K562 (cell line): ENCODE results near the gene ATP6V0D1. TPM values are rescaled to one million over a fixed set of nuclear protein-coding genes. Genes with fewer than 3 reads are reported as not detected.

Experiments used
- ATAC-seq: fragments of 200-7000 bp; cut with Tn5 transposase; 3 replicates; pipeline ENCODE4 v1.9.1; 2020; ENCODE audit warnings: moderate library complexity
- BruUV-seq: library from RNA; stranded (reverse); fragments of 400-500 nt; replicated peaks from 2 replicates; lab custom pipeline; 2021; lab: Mats Ljungman, UMichigan
- CTCF ChIA-PET: fragments of 300-600 bp; formaldehyde crosslinking; extraction: SDS; loops from one replicate; lab custom pipeline; 2021; ENCODE audit warnings: low intra/inter-chr PET ratio; lab: Yijun Ruan, JAX
- POLR2A ChIA-PET: fragments of 300-600, 350-650 bp; sonication (Branson Sonifier 250); formaldehyde crosslinking; extraction: SDS; loops from one replicate; lab custom pipeline; 2021; ENCODE audit warnings: antibody characterized with exemption, inconsistent platforms; lab: Yijun Ruan, JAX
- DNase-seq, 4 experiments: peaks; one replicate each; pipeline versions ENCODE4 v3.0.0 to v3.0.0-alpha.2; 2011 to 2018; ENCODE audit warnings: low spot score in 3 of 4, mixed read lengths in 3 of 4; ENCODE audit errors: extremely low read depth in 1 of 4
- FAIRE-seq: peaks from 2 replicates; lab custom pipeline; 2011; peaks lifted over from hg19 to GRCh38; lab: Jason Lieb, UNC
- H2AFZ ChIP-seq: 2 replicates; pipeline ENCODE4 v1.6.0; 2011; ENCODE audit warnings: low read depth, low read length, control low read depth, inconsistent platforms
- H3K27ac ChIP-seq: fragments of 200-600 bp; 3 replicates; pipeline ENCODE4 v1.8.0; 2011; ENCODE audit warnings: low read depth, mild to moderate bottlenecking, control low read depth, inconsistent platforms, low read length, moderate library complexity, mixed read lengths; ENCODE audit errors: extremely low read depth
- H3K27me3 ChIP-seq, 2 experiments: fragments of 300-600 bp in 1 of 2; 2 replicates in 1 of 2; 3 replicates in 1 of 2; pipeline versions ENCODE4 v1.6.0 to v1.8.0; 2011; ENCODE audit warnings: inconsistent platforms in 2 of 2, low read length in 2 of 2, mild to moderate bottlenecking in 1 of 2, mixed read lengths in 1 of 2, moderate library complexity in 1 of 2; ENCODE audit not compliant: control insufficient read depth in 2 of 2, insufficient read depth in 2 of 2
- H3K36me3 ChIP-seq: fragments of 300-600 bp; 3 replicates; pipeline ENCODE4 v1.8.0; 2011; ENCODE audit warnings: mild to moderate bottlenecking, low read length, inconsistent platforms; ENCODE audit not compliant: control insufficient read depth, insufficient read depth
- H3K4me1 ChIP-seq, 2 experiments: fragments of 200-600 bp in 1 of 2; replicated peaks in 1 of 2; 2 replicates in 1 of 2; 3 replicates in 1 of 2; pipeline versions ENCODE4 v1.5.1 to v1.8.0; 2011; ENCODE audit warnings: inconsistent platforms in 2 of 2, low read length in 2 of 2, mild to moderate bottlenecking in 1 of 2, mixed read lengths in 1 of 2, moderate library complexity in 1 of 2; ENCODE audit not compliant: control insufficient read depth in 2 of 2, insufficient read depth in 2 of 2
- H3K4me2 ChIP-seq: 2 replicates; pipeline ENCODE4 v1.6.1; 2011; ENCODE audit warnings: low read length, control low read depth, inconsistent platforms, mixed read lengths; ENCODE audit not compliant: insufficient read depth
- H3K4me3 ChIP-seq: fragments of 200-600 bp; sonication (generic), shearing (Covaris generic); 2 replicates; pipeline ENCODE4 v1.5.1; 2016; ENCODE audit warnings: control low read depth, inconsistent platforms
- H3K79me2 ChIP-seq: fragments of 200-600 bp; 3 replicates; pipeline ENCODE4 v1.8.0; 2011; ENCODE audit warnings: low read length, inconsistent platforms; ENCODE audit not compliant: control insufficient read depth, insufficient read depth
- H3K9ac ChIP-seq, 2 experiments: 2 replicates each; pipeline versions ENCODE4 v1.6.0 to v1.6.1; 2011; ENCODE audit warnings: low read depth in 2 of 2, low read length in 2 of 2, control low read depth in 1 of 2, inconsistent platforms in 1 of 2, mild to moderate bottlenecking in 1 of 2, mixed read lengths in 1 of 2; ENCODE audit not compliant: insufficient read depth in 1 of 2
- H3K9me1 ChIP-seq: one replicate; pipeline ENCODE4 v1.6.0; 2011; ENCODE audit warnings: inconsistent platforms, mild to moderate bottlenecking, low read length, moderate library complexity; ENCODE audit not compliant: control insufficient read depth, insufficient read depth
- H3K9me3 ChIP-seq: replicated peaks from 2 replicates; pipeline ENCODE4 v1.5.1; 2011; ENCODE audit warnings: low read depth, low read length, inconsistent platforms; ENCODE audit not compliant: control insufficient read depth, insufficient read depth
- H4K20me1 ChIP-seq: replicated peaks from 2 replicates; pipeline ENCODE4 v1.6.1; 2011; ENCODE audit warnings: low read length, inconsistent platforms, mixed read lengths; ENCODE audit not compliant: control insufficient read depth, insufficient read depth
- HNRNPUL1 ChIP-seq: fragments of 200-400 bp; formaldehyde crosslinking; IDR thresholded peaks from 2 replicates; pipeline ENCODE4 v1.6.1; 2017; ENCODE audit warnings: low read length
- ZNF24 ChIP-seq: fragments of 450-650 bp; IDR thresholded peaks from 2 replicates; pipeline ENCODE4 v1.6.1; 2016
- WGBS: fragments of 100-300 bp; shearing (Covaris generic); methylation state at CpG from one replicate; pipeline ENCODE4 v1.1.6; 2016; ENCODE audit warnings: low coverage, mixed read lengths; ENCODE audit not compliant: insufficient coverage; ENCODE audit errors: missing lambda C conversion rate; 5-methylcytosine and 5-hydroxymethylcytosine counted together
- in situ Hi-C: fragments of 300-500 bp; cut with MboI; formaldehyde crosslinking; loops from 4 replicates; pipeline ENCODE4 v1.15.0; 2018; ENCODE audit warnings: inconsistent platforms, mixed read lengths
- intact Hi-C: fragments of 100-400 bp; cut with micrococcal nuclease; formaldehyde crosslinking; loops from 2 replicates; pipeline ENCODE4 v1.14.2; 2022
- polyA plus RNA-seq, 8 experiments: library from polyadenylated mRNA; depleted of rRNA in 4 of 8; stranded (reverse) in 5 of 8; unstranded in 3 of 8; fragments of >200 nt; fragmentation: Nextera tagmentation in 2 of 8; fragmentation: Illumina TruSeq in 1 of 8; extraction: Ambion mirVana in 2 of 8; extraction: Trizol in 1 of 8; gene quantifications; 2 replicates each; pipeline versions ENCODE4 v1.2.1 to v1.2.3, GENCODE V29; 2011 to 2014; ENCODE audit warnings: inconsistent platforms in 1 of 8, missing spikeins in 1 of 8
- total RNA-seq, 7 experiments: library from RNA; depleted of rRNA in 6 of 7; stranded (reverse); fragments of >200 nt in 6 of 7; fragmentation: Illumina TruSeq in 2 of 7; extraction: Trizol in 2 of 7; gene quantifications; 2 replicates each; pipeline versions ENCODE4 v1.2.1 to v1.2.3, GENCODE V29; 2011 to 2021; ENCODE audit warnings: low replicate concordance in 1 of 7
- TF ChIP-seq, protein P1 (sequence below), 3 experiments: IDR thresholded peaks in 2 of 3; conservative IDR thresholded peaks in 1 of 3; 2 replicates each; pipeline ENCODE4 v1.5.1; 2011 to 2012; ENCODE audit warnings: low read length in 3 of 3, mild to moderate bottlenecking in 3 of 3, control low read depth in 2 of 3, improper control_type of control experiment in 1 of 3, inconsistent platforms in 1 of 3, low read depth in 1 of 3, mixed read lengths in 1 of 3, moderate library complexity in 1 of 3; ENCODE audit not compliant: insufficient read depth in 2 of 3
- TF ChIP-seq, protein P2 (sequence below): fragments of 450-650 bp; IDR thresholded peaks from 2 replicates; pipeline ENCODE4 v1.6.1; 2018; ENCODE audit not compliant: partially characterized antibody

Gene ATP6V0D1
- total and polyA plus RNA-seq, 9 of the 15 experiments (the other 6 are each of a cell fraction or from before 2014, with no cell fraction given): 23.2 to 69.7 (median 45.6) TPM

DNA sequence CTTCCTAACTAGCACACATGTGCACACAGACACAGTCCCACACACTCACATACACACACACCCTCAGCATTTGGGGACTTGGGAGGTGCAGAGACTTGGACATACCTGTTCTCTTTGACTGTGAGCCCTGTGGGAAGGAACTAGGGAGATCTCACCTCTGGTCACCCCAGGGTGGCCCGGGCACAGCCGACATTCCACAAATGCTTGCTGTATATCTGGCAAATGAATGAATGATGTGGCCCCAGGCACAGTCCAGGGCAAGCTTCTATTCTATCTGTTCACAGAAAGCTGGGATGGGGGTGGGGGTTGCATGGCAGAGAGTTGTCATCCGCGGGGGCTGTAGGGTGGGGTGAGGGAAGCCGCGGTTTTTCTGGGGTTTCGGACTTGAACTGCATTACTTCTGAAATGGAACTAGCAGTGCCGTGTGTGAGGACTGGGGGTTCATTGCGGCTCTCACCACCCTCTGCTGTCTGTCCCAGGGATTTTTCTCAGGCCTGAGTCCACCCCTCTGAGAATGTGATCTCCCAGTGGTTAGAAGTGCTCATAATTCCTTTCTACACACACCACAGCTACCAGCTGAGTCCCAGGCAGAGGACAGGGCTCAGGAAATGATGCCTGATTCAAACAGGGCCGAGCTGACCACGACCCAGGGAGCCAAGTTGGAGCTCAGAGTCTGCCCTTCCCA is 44.4 kb upstream of the ATP6V0D1 start:
- H3K4me2 ChIP-seq: no peak overlapping the region
- ChIA-PET POLR2A (interaction anchor here (0.6 to 1.9 kb wide), 4 partner anchors 11 to 36 kb away, joined by 3 to 8 read pairs (median 4); partner anchors contain the start of gene CTCF), CTCF (no interaction called here)
- H3K27ac ChIP-seq: no peak overlapping the region
- H3K36me3 ChIP-seq: no peaks in the 10 kb centered on the region
- intact Hi-C loops: loop anchor here (10.0 kb wide), 1 partner anchor 409 kb away; the partner anchor contains the start of genes CTRL and PSMB10
- H3K9ac ChIP-seq: peak overlapping the region in 1 of 2 experiments; percentile 65; a peak in 1 of 4 replicates
- no peaks in the 10 kb centered on the region for H3K9me3 ChIP-seq
- no peak overlapping the region for H2AFZ ChIP-seq
- FAIRE-seq (peak; percentile 35), DNase-seq (no peak), ATAC-seq (no peak)
- in situ Hi-C loops: loop anchor here (10.0 kb wide), 2 partner anchors 399 to 719 kb away; partner anchors contain the start of gene PLA2G15
- H3K27me3 ChIP-seq: no peaks in the 10 kb centered on the region
- no peaks in the 10 kb centered on the region for H3K9me1 ChIP-seq
- no TSS peak for BruUV-seq
- H3K4me3 ChIP-seq: no peak overlapping the region
- peaks cover 30 to 58% of the 10 kb centered on the region in 2 experiments for H3K4me1 ChIP-seq
- 60% methylated on average over 11 of the region's 11 CpGs for WGBS
- no peak for TF ChIP-seq HNRNPUL1
- TF ChIP-seq, protein P1, sequence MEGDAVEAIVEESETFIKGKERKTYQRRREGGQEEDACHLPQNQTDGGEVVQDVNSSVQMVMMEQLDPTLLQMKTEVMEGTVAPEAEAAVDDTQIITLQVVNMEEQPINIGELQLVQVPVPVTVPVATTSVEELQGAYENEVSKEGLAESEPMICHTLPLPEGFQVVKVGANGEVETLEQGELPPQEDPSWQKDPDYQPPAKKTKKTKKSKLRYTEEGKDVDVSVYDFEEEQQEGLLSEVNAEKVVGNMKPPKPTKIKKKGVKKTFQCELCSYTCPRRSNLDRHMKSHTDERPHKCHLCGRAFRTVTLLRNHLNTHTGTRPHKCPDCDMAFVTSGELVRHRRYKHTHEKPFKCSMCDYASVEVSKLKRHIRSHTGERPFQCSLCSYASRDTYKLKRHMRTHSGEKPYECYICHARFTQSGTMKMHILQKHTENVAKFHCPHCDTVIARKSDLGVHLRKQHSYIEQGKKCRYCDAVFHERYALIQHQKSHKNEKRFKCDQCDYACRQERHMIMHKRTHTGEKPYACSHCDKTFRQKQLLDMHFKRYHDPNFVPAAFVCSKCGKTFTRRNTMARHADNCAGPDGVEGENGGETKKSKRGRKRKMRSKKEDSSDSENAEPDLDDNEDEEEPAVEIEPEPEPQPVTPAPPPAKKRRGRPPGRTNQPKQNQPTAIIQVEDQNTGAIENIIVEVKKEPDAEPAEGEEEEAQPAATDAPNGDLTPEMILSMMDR (IDR thresholded peaks at IDR 0.05 in 2 of 3, conservative IDR thresholded peaks at IDR 0.05 in 1 of 3; ENCODE audit: insufficient read depth in 2 of 3, low read depth in 1 of 3, low read length in 3 of 3): peak; percentile 8 to 25 (median 21); a peak in 2 of 6 replicates
- 0 out of 2 replicates have a peak, but pooled peaks have one; percentile 7 for TF ChIP-seq ZNF24
- TF ChIP-seq, protein P2, sequence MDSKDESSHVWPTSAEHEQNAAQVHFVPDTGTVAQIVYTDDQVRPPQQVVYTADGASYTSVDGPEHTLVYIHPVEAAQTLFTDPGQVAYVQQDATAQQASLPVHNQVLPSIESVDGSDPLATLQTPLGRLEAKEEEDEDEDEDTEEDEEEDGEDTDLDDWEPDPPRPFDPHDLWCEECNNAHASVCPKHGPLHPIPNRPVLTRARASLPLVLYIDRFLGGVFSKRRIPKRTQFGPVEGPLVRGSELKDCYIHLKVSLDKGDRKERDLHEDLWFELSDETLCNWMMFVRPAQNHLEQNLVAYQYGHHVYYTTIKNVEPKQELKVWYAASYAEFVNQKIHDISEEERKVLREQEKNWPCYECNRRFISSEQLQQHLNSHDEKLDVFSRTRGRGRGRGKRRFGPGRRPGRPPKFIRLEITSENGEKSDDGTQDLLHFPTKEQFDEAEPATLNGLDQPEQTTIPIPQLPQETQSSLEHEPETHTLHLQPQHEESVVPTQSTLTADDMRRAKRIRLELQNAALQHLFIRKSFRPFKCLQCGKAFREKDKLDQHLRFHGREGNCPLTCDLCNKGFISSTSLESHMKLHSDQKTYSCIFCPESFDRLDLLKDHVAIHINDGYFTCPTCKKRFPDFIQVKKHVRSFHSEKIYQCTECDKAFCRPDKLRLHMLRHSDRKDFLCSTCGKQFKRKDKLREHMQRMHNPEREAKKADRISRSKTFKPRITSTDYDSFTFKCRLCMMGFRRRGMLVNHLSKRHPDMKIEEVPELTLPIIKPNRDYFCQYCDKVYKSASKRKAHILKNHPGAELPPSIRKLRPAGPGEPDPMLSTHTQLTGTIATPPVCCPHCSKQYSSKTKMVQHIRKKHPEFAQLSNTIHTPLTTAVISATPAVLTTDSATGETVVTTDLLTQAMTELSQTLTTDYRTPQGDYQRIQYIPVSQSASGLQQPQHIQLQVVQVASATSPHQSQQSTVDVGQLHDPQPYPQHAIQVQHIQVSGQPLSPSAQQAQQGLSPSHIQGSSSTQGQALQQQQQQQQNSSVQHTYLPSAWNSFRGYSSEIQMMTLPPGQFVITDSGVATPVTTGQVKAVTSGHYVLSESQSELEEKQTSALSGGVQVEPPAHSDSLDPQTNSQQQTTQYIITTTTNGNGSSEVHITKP: peak; percentile 79
- no peaks in the 10 kb centered on the region; the same call in 1 of the 2 replicates for H4K20me1 ChIP-seq
- H3K79me2 ChIP-seq: peaks cover 11% of the 10 kb centered on the region; the same call in 2 of the 3 replicates
